ENCODE results near the gene RFWD3. TPM values are rescaled to one million over a fixed set of nuclear protein-coding genes. Genes with fewer than 3 reads are reported as not detected.

Gene RFWD3, protein sequence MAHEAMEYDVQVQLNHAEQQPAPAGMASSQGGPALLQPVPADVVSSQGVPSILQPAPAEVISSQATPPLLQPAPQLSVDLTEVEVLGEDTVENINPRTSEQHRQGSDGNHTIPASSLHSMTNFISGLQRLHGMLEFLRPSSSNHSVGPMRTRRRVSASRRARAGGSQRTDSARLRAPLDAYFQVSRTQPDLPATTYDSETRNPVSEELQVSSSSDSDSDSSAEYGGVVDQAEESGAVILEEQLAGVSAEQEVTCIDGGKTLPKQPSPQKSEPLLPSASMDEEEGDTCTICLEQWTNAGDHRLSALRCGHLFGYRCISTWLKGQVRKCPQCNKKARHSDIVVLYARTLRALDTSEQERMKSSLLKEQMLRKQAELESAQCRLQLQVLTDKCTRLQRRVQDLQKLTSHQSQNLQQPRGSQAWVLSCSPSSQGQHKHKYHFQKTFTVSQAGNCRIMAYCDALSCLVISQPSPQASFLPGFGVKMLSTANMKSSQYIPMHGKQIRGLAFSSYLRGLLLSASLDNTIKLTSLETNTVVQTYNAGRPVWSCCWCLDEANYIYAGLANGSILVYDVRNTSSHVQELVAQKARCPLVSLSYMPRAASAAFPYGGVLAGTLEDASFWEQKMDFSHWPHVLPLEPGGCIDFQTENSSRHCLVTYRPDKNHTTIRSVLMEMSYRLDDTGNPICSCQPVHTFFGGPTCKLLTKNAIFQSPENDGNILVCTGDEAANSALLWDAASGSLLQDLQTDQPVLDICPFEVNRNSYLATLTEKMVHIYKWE
- total RNA-seq (9.2 and 12.9 TPM in 2 replicates), polyA plus RNA-seq (15.2 and 28.4 TPM in 2 replicates), polyA minus RNA-seq (ENCODE audit: low replicate concordance) (25.7 and 56.4 TPM in 2 replicates)
- 8.6 and 15.6 TPM in 2 replicates for polyA plus RNA-seq (2012)

DNA sequence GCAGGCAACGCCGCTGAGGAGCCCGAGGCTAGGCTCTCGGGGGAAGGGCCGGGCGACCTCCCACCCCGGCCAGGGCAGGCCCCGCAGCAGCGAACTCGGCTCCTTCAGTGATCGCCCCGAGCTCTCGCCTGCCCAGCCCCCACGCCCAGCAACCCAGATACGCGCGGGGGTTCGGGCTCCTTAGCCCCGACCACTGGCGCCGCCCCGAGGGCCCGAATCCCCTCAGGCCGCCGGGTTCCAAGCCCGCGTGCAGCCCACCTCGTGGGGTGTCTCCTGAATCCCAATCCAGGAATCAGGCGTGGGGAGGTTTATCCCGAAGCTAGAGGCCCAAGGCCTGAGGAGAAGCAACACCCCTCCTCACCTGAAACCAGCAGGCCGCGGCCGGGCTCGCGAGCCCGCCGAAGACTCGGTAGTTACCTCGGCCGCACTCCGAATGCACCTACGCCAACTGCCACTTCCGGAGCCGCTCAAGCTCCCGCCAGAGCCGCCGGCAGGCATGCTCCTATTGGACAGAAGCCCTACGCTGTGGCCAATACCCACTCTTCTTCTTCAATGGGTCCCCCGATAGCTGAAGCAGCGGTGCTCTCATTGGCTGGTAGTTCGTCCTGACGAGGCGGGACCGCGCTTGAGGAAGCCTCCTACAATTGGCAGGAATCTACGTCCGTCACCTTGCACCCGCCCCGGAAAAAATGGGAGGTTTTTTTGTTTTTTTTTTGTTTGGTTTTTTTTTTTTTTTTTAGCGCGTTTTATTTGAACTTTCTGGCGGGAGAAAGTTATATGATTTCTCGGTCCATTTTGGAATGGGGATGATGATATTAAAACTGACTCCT lies at the start of gene RFWD3:
Gene RFWD3, minus strand, starts transcription at position 453 of the 830 bp plus-strand sequence. CDS start 5,428 bp downstream, outside the sequence.
- H3K27ac ChIP-seq (ENCODE audit: insufficient read depth, low read length), result peak within 1 kb of the TSS; percentile 87
- H3K4me2 ChIP-seq (ENCODE audit: extremely low read depth, insufficient read depth, low read length), result peak within 1 kb of the TSS; percentile 92
- no peaks in the 10 kb centered on the region for H3K9me3 ChIP-seq (ENCODE audit: control insufficient read depth, insufficient read depth, low read depth, low read length)
- H3K79me2 ChIP-seq (ENCODE audit: control insufficient read depth, insufficient read depth, low read length), result peaks cover 46% of the 10 kb centered on the region
- peak within 1 kb of the TSS; percentile 87 to 97 (median 94) for H3K4me3 ChIP-seq (replicated peaks in 1 of 4; ENCODE audit: control extremely low read depth in 1 of 4, insufficient read depth in 1 of 4, low read depth in 3 of 4, low read length in 4 of 4)
- peak; percentile 98 to 99 for DNase-seq (ENCODE audit: low read depth in 2 of 2)
- peaks cover 9% of the 10 kb centered on the region for H3K36me3 ChIP-seq (ENCODE audit: control insufficient read depth, insufficient read depth, low read length)
- no peaks in the 10 kb centered on the region for H3K4me1 ChIP-seq (ENCODE audit: control insufficient read depth, extremely low read depth, insufficient read depth, low read length)
- H3K9ac ChIP-seq (ENCODE audit: insufficient read depth, low read length), result peak within 1 kb of the TSS; percentile 84
- H2AFZ ChIP-seq (ENCODE audit: low read length), result peak within 1 kb of the TSS; percentile 91
- TF ChIP-seq EZH2 (IDR thresholded peaks at IDR 0.05; ENCODE audit: low read length, missing control alignments), result no peak
- TF ChIP-seq, protein P1, sequence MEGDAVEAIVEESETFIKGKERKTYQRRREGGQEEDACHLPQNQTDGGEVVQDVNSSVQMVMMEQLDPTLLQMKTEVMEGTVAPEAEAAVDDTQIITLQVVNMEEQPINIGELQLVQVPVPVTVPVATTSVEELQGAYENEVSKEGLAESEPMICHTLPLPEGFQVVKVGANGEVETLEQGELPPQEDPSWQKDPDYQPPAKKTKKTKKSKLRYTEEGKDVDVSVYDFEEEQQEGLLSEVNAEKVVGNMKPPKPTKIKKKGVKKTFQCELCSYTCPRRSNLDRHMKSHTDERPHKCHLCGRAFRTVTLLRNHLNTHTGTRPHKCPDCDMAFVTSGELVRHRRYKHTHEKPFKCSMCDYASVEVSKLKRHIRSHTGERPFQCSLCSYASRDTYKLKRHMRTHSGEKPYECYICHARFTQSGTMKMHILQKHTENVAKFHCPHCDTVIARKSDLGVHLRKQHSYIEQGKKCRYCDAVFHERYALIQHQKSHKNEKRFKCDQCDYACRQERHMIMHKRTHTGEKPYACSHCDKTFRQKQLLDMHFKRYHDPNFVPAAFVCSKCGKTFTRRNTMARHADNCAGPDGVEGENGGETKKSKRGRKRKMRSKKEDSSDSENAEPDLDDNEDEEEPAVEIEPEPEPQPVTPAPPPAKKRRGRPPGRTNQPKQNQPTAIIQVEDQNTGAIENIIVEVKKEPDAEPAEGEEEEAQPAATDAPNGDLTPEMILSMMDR (conservative IDR thresholded peaks at IDR 0.05 in 1 of 2, IDR thresholded peaks at IDR 0.05 in 1 of 2; ENCODE audit: low read depth in 1 of 2, low read length in 2 of 2), result no peak
- H4K20me1 ChIP-seq (ENCODE audit: control insufficient read depth, extremely low read depth, insufficient read depth, low read length), result no peaks in the 10 kb centered on the region
- no peaks in the 10 kb centered on the region for H3K27me3 ChIP-seq (ENCODE audit: control insufficient read depth, insufficient read depth, low read length)

DNA sequence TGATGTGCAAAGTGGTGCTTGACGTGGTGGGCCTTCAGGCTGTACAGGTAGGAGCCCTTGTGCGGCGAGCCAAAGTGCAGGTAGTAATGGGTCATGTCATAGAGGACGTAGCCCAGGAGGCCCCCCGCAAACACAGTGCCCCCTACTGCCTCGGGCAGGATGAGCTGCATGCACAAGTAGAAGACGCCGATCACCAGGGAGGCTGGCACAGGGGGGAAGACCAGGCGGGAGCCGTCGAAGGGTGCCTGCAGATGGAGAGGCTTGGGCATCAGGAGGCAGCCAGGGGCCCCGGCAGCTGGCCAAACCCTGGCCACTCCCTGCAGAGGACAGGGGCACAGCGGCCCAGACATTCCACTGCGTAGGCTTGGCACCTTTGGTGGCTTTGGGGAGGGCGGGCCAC lies 49.7 kb upstream of the RFWD3 start:
- Histone ChIP-seq H4K20me1 (ENCODE audit: control insufficient read depth, extremely low read depth, insufficient read depth, low read length) (peaks cover 2% of the 10 kb centered on the region), H3K27ac (ENCODE audit: insufficient read depth, low read length) (no peak overlapping the region), H2AFZ (ENCODE audit: low read length) (no peak overlapping the region), H3K4me1 (ENCODE audit: control insufficient read depth, extremely low read depth, insufficient read depth, low read length) (no peaks in the 10 kb centered on the region), H3K9ac (ENCODE audit: insufficient read depth, low read length) (no peak overlapping the region), H3K36me3 (ENCODE audit: control insufficient read depth, insufficient read depth, low read length) (no peaks in the 10 kb centered on the region), H3K4me3 (replicated peaks in 1 of 4; ENCODE audit: control extremely low read depth in 1 of 4, insufficient read depth in 1 of 4, low read depth in 3 of 4, low read length in 4 of 4) (no peak overlapping the region), H3K4me2 (ENCODE audit: extremely low read depth, insufficient read depth, low read length) (no peak overlapping the region), H3K9me3 (ENCODE audit: control insufficient read depth, insufficient read depth, low read depth, low read length) (no peaks in the 10 kb centered on the region), H3K27me3 (ENCODE audit: control insufficient read depth, insufficient read depth, low read length) (peaks cover 2% of the 10 kb centered on the region), H3K79me2 (ENCODE audit: control insufficient read depth, insufficient read depth, low read length) (no peaks in the 10 kb centered on the region)
- TF ChIP-seq EZH2 (IDR thresholded peaks at IDR 0.05; ENCODE audit: low read length, missing control alignments), result no peak
- TF ChIP-seq, protein P1 (conservative IDR thresholded peaks at IDR 0.05 in 1 of 2, IDR thresholded peaks at IDR 0.05 in 1 of 2; ENCODE audit: low read depth in 1 of 2, low read length in 2 of 2), result no peak
- no peak for DNase-seq (ENCODE audit: low read depth in 2 of 2)
